GM18499 (cell line): ENCODE results near the gene FGF12.

Experiments
- ATAC-seq: cut with Tn5 transposase; IDR thresholded peaks from one replicate; pipeline ENCODE4 v1.9.1; 2021; ENCODE audit warnings: moderate number of reproducible peaks; ENCODE audit not compliant: insufficient read depth, unreplicated experiment

Gene FGF12

GRCh38 chr3:192229866-192230265, 497.5 kb downstream of the FGF12 start:
- no peak for ATAC-seq

GRCh38 chr3:192224634-192225155, 502.6 kb downstream of the FGF12 start:
- ATAC-seq, result no peak

- ATAC-seq, result no peak
Measured at GRCh38 chr3:192223815-192224214, 503.5 kb downstream of the FGF12 start.

- ATAC-seq, result no peak
Measured at GRCh38 chr3:192220915-192221314, 506.4 kb downstream of the FGF12 start.

- ATAC-seq, result no peak
Measured at GRCh38 chr3:192219926-192220325, 507.4 kb downstream of the FGF12 start.

GRCh38 chr3:192216067-192216466, 511.3 kb downstream of the FGF12 start:
- ATAC-seq, result no peak

GRCh38 chr3:192212979-192213378, 514.4 kb downstream of the FGF12 start:
- ATAC-seq, result no peak

- ATAC-seq, result no peak
Measured at GRCh38 chr3:192212335-192212734, 515.0 kb downstream of the FGF12 start.

- no peak for ATAC-seq
Measured at GRCh38 chr3:192207651-192208050, 519.7 kb downstream of the FGF12 start.

GRCh38 chr3:192207239-192207638, 520.1 kb downstream of the FGF12 start:
- no peak for ATAC-seq

GRCh38 chr3:192194085-192194484, 533.3 kb downstream of the FGF12 start:
- no peak for ATAC-seq

- ATAC-seq, result peak; percentile 77
Measured at GRCh38 chr3:192188218-192188835, 539.0 kb downstream of the FGF12 start.

GRCh38 chr3:192187485-192188051, 539.8 kb downstream of the FGF12 start:
- no peak for ATAC-seq

GRCh38 chr3:192186498-192186897, 540.8 kb downstream of the FGF12 start:
- ATAC-seq, result no peak

- ATAC-seq, result no peak
Measured at GRCh38 chr3:192186045-192186444, 541.3 kb downstream of the FGF12 start.

GRCh38 chr3:192183109-192183508, 544.2 kb downstream of the FGF12 start:
- no peak for ATAC-seq

GRCh38 chr3:192181151-192181550, 546.2 kb downstream of the FGF12 start:
- ATAC-seq, result no peak

- no peak for ATAC-seq
Measured at GRCh38 chr3:192177383-192177782, 550.0 kb downstream of the FGF12 start.

- no peak for ATAC-seq
Measured at GRCh38 chr3:192174283-192174682, 553.1 kb downstream of the FGF12 start.

GRCh38 chr3:192171213-192171612, 556.1 kb downstream of the FGF12 start:
- ATAC-seq, result no peak

GRCh38 chr3:192170659-192171058, 556.7 kb downstream of the FGF12 start:
- ATAC-seq, result no peak

GRCh38 chr3:192170031-192170430, 557.3 kb downstream of the FGF12 start:
- ATAC-seq, result no peak
